NT2/D1 (cell line): ENCODE data around the gene AURKA.

Experiments used
- DNase-seq: peaks from one replicate; pipeline ENCODE4 v3.0.0-alpha.2; 2011; ENCODE audit warnings: low read depth, low spot score
- H3K27me3 ChIP-seq: 2 replicates; pipeline ENCODE4 v1.6.0; 2011; ENCODE audit warnings: mild to moderate bottlenecking; ENCODE audit not compliant: insufficient read length, insufficient read depth
- H3K36me3 ChIP-seq: 2 replicates; pipeline ENCODE4 v1.6.1; 2011; ENCODE audit warnings: mild to moderate bottlenecking, low read length, mixed read lengths; ENCODE audit not compliant: insufficient read depth, insufficient read length
- H3K4me1 ChIP-seq: 2 replicates; pipeline ENCODE4 v1.5.1; 2011; ENCODE audit not compliant: insufficient read depth, insufficient read length
- H3K4me3 ChIP-seq: 2 replicates; pipeline ENCODE4 v1.5.1; 2011; ENCODE audit warnings: low read depth; ENCODE audit not compliant: insufficient read length
- H3K9ac ChIP-seq: 2 replicates; pipeline ENCODE4 v1.6.0; 2011; ENCODE audit warnings: low read depth; ENCODE audit not compliant: insufficient read length
- H3K9me3 ChIP-seq: 2 replicates; pipeline ENCODE4 v1.5.1; 2011; ENCODE audit warnings: mild to moderate bottlenecking, low read length; ENCODE audit not compliant: insufficient read depth
- SUZ12 ChIP-seq: IDR thresholded peaks from 2 replicates; pipeline ENCODE4 v1.6.1; 2011; ENCODE audit not compliant: insufficient read length, insufficient read depth; ENCODE audit errors: extremely low read depth
- YY1 ChIP-seq: IDR thresholded peaks from 2 replicates; pipeline ENCODE4 v1.6.1; 2011; ENCODE audit not compliant: insufficient read length, insufficient read depth
- ZNF274 ChIP-seq: IDR thresholded peaks from 2 replicates; pipeline ENCODE4 v1.6.1; 2011; ENCODE audit warnings: mild to moderate bottlenecking, low read depth, low read length

The AURKA gene

GRCh38 chr20:56358070-56358469, 33.9 kb downstream of the AURKA start:
- Histone ChIP-seq H3K36me3 (peaks cover 4% of the 10 kb centered on the region), H3K9ac (no peak overlapping the region)

DNA sequence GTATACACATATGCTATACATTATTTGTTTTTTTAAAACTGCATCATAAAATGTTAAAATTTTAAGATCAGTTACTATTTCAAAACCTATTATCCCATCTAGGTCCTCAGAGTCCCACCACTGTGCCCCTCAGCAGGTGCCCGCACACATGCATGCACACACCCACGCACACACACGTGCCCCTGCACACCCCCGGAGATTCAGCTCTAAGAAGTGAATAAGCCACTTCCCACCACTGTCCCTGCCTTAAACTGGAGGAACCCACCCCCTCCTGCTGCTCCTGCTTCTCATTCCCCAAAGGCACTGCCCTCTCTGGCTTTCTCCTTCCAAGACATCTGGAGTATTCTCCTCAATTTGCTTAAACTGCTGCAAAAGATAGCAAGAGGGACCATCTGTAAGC, 38.7 kb downstream of the AURKA start:
- no peak for DNase-seq
- no peak for TF ChIP-seq ZNF274
- no peak for TF ChIP-seq YY1
- no peak for TF ChIP-seq SUZ12
- Histone ChIP-seq H3K27me3 (peaks cover 14% of the 10 kb centered on the region), H3K9me3 (no peaks in the 10 kb centered on the region), H3K36me3 (no peaks in the 10 kb centered on the region), H3K4me3 (no peak overlapping the region), H3K4me1 (peaks cover under 1% of the 10 kb centered on the region), H3K9ac (no peak overlapping the region)

More at GRCh38 chr20:56358070-56358469, 33.9 kb downstream of the AURKA start:
- Histone ChIP-seq H3K9me3 (no peaks in the 10 kb centered on the region), H3K4me3 (no peak overlapping the region), H3K27me3 (no peaks in the 10 kb centered on the region), H3K4me1 (peaks cover 4% of the 10 kb centered on the region)
- no peak for DNase-seq
- no peak for TF ChIP-seq YY1
- no peak for TF ChIP-seq SUZ12

- no peaks in the 10 kb centered on the region for H3K36me3 ChIP-seq
- peaks cover 14% of the 10 kb centered on the region for H3K27me3 ChIP-seq
- no peak for DNase-seq
- TF ChIP-seq ZNF274 = no peak
- no peak for TF ChIP-seq YY1
- TF ChIP-seq SUZ12 = no peak
- H3K9me3 ChIP-seq = no peaks in the 10 kb centered on the region
- H3K4me3 ChIP-seq = no peak overlapping the region
- H3K4me1 ChIP-seq = peaks cover 3% of the 10 kb centered on the region
- H3K9ac ChIP-seq = no peak overlapping the region
These were observed 39.5 kb downstream of the AURKA start for GRCh38 chr20:56352345-56353055.

- no peak overlapping the region for H3K4me3 ChIP-seq
- H3K27me3 ChIP-seq = peaks cover 24% of the 10 kb centered on the region
- no peaks in the 10 kb centered on the region for H3K36me3 ChIP-seq
- peaks cover 3% of the 10 kb centered on the region for H3K4me1 ChIP-seq
- no peak for DNase-seq
- H3K9ac ChIP-seq = no peak overlapping the region
- H3K9me3 ChIP-seq = no peaks in the 10 kb centered on the region
- TF ChIP-seq YY1 (no peak), ZNF274 (no peak), SUZ12 (no peak)
These were observed 41.2 kb downstream of the AURKA start for GRCh38 chr20:56350842-56351241.

DNA sequence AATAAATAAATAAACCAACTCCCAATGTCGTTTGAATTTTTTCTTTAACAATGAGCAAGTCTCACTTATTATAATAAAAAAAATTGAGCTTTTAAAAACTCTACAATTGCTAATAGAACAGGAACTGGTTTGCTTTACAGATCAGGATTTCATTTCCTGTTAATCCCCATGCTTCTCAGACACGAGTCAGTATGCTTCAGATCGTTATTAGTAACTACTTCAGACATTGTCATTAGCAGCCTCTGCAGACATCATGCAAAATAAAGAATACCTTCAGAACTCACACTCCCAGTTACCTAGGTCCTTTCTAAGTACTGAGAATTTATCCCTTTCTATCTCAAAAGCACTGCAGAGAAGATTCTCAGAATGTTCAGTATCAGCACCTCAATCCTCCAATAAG, 43.3 kb downstream of the AURKA start:
- H3K4me3 ChIP-seq = no peak overlapping the region
- H3K9me3 ChIP-seq = no peaks in the 10 kb centered on the region
- no peaks in the 10 kb centered on the region for H3K36me3 ChIP-seq
- DNase-seq = no peak
- H3K9ac ChIP-seq = no peak overlapping the region
- peaks cover 3% of the 10 kb centered on the region for H3K4me1 ChIP-seq
- H3K27me3 ChIP-seq = peaks cover 45% of the 10 kb centered on the region
- TF ChIP-seq SUZ12 (no peak), ZNF274 (no peak), YY1 (no peak)

DNA sequence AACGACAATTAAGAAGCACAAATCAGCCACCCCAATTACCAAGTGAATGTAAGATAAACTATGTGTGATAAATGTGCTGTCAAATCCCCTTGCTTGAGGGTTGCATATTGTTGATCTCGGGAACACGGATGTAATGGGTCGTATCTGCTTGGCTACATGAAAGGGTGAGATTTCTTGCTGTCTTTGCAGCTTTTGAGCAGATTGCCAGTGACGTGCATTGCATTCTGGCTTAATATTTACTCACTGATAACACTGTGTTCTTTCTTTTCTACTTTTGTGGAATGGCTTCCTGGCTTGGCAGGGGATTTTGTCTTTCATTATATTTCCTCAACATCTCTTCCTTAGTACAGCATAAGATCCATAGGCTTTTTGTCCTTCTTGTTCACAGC, 43.7 kb downstream of the AURKA start:
- TF ChIP-seq ZNF274 = no peak
- TF ChIP-seq YY1 = no peak
- Histone ChIP-seq H3K27me3 (peaks cover 49% of the 10 kb centered on the region), H3K9me3 (no peaks in the 10 kb centered on the region), H3K9ac (no peak overlapping the region), H3K4me3 (no peak overlapping the region), H3K4me1 (peaks cover 3% of the 10 kb centered on the region), H3K36me3 (no peaks in the 10 kb centered on the region)
- no peak for DNase-seq

- Histone ChIP-seq H3K36me3 (no peaks in the 10 kb centered on the region), H3K4me1 (peaks cover 3% of the 10 kb centered on the region), H3K27me3 (peaks cover 55% of the 10 kb centered on the region), H3K9ac (no peak overlapping the region), H3K4me3 (no peak overlapping the region), H3K9me3 (peaks cover 5% of the 10 kb centered on the region)
- DNase-seq = no peak
- TF ChIP-seq SUZ12 = no peak
- TF ChIP-seq YY1 = no peak
- TF ChIP-seq ZNF274 = no peak
These were observed 44.2 kb downstream of the AURKA start for GRCh38 chr20:56347628-56348304.
